SIG-M5 treated with dmso at 0.1 percent for 504 hours (cell line): Measurements from ENCODE around the gene CSRP1.
"Not testable (repeated sequence)": the region's sequence is repeated elsewhere in the genome, so short reads cannot be mapped to it uniquely, and the experiment has no call there.

Experiments
- DNase-seq: peaks from one replicate; lab custom pipeline; 2025; ENCODE audit not compliant: unreplicated experiment; lab: John Stamatoyannopoulos, UW

Gene CSRP1

GRCh38 chr1:201497935-201498509, 8.9 kb downstream of the CSRP1 start:
- DNase-seq: no peak

GRCh38 chr1:201496296-201496690, 10.6 kb downstream of the CSRP1 start:
- DNase-seq: no peak

GRCh38 chr1:201495551-201496295, 11.2 kb downstream of the CSRP1 start:
- no peak for DNase-seq

- DNase-seq: no peak
These were observed 12.9 kb downstream of the CSRP1 start for GRCh38 chr1:201493757-201494617.

- not testable (repeated sequence) for DNase-seq
These were observed 13.8 kb downstream of the CSRP1 start for GRCh38 chr1:201493026-201493656.

GRCh38 chr1:201491896-201492511, 14.9 kb downstream of the CSRP1 start:
- no peak for DNase-seq

- DNase-seq: no peak
These were observed 16.2 kb downstream of the CSRP1 start for GRCh38 chr1:201490708-201491131.

- DNase-seq: peak; percentile 53
These were observed 17.2 kb downstream of the CSRP1 start for GRCh38 chr1:201489643-201490261.

GRCh38 chr1:201488830-201489589, 17.9 kb downstream of the CSRP1 start:
- no peak for DNase-seq

GRCh38 chr1:201487742-201488141, 19.2 kb downstream of the CSRP1 start:
- DNase-seq: no peak

GRCh38 chr1:201486187-201486586, 20.7 kb downstream of the CSRP1 start:
- no peak for DNase-seq

- no peak for DNase-seq
These were observed 21.6 kb downstream of the CSRP1 start for GRCh38 chr1:201485184-201485774.

GRCh38 chr1:201483373-201483949, 23.5 kb downstream of the CSRP1 start:
- DNase-seq: no peak

- no peak for DNase-seq
These were observed 24.2 kb downstream of the CSRP1 start for GRCh38 chr1:201482755-201483154.

GRCh38 chr1:201481761-201482493, 25.0 kb downstream of the CSRP1 start:
- DNase-seq: peak; percentile 83

GRCh38 chr1:201481004-201481380, 25.9 kb downstream of the CSRP1 start:
- no peak for DNase-seq

- DNase-seq: peak; percentile 99
These were observed 26.5 kb downstream of the CSRP1 start for GRCh38 chr1:201480231-201481003.
